ENCODE measurements around the gene PRR33.

GRCh38 chr11:1884303-1884700 lies 7.4 kb downstream of the PRR33 start:
- TF ChIP-seq CTCF (IDR thresholded peaks at IDR 0.05), result no peak
- TF ChIP-seq POLR2A (IDR thresholded peaks at IDR 0.05), result no peak

All from right lobe of liver (tissue), 4 donors.